Retinal pigment epithelial cell (primary cell): ENCODE measurements around the gene IFNGR2.

Experiments used
- DNase-seq: peaks from one replicate; pipeline ENCODE4 v3.0.0-alpha.2; 2010; ENCODE audit warnings: low read depth
- H3K4me3 ChIP-seq: 2 replicates; pipeline ENCODE4 v1.5.1; 2011; ENCODE audit warnings: mild to moderate bottlenecking, low read length, control low read depth, moderate library complexity
- TF ChIP-seq, protein P1 (sequence below): conservative IDR thresholded peaks from 2 replicates; pipeline ENCODE4 v1.5.1; 2011; ENCODE audit warnings: low read depth, low read length, control low read depth, inconsistent platforms

The IFNGR2 gene

DNA sequence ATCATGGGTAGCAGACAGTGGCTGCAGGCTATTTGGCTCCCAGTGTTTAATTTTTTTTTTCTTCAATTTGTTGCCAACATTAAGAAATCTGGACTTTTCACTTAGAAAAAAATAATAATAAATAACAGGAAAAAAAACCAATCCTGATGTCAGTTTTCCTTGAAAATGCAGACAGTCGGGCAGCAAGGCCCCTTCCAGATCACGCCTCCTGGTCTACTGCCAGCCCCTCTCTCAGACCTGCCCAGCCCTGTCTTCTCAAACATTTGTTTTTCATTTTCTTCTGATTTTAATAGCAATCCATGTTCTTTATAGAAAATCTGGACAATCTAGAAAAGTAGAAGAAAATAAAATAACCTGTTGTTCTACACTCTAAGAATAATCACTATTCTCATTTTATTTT lies 15.5 kb downstream of the IFNGR2 start:
- no peak for DNase-seq
- TF ChIP-seq, protein P1, sequence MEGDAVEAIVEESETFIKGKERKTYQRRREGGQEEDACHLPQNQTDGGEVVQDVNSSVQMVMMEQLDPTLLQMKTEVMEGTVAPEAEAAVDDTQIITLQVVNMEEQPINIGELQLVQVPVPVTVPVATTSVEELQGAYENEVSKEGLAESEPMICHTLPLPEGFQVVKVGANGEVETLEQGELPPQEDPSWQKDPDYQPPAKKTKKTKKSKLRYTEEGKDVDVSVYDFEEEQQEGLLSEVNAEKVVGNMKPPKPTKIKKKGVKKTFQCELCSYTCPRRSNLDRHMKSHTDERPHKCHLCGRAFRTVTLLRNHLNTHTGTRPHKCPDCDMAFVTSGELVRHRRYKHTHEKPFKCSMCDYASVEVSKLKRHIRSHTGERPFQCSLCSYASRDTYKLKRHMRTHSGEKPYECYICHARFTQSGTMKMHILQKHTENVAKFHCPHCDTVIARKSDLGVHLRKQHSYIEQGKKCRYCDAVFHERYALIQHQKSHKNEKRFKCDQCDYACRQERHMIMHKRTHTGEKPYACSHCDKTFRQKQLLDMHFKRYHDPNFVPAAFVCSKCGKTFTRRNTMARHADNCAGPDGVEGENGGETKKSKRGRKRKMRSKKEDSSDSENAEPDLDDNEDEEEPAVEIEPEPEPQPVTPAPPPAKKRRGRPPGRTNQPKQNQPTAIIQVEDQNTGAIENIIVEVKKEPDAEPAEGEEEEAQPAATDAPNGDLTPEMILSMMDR, result no peak
- no peak overlapping the region for H3K4me3 ChIP-seq

DNA sequence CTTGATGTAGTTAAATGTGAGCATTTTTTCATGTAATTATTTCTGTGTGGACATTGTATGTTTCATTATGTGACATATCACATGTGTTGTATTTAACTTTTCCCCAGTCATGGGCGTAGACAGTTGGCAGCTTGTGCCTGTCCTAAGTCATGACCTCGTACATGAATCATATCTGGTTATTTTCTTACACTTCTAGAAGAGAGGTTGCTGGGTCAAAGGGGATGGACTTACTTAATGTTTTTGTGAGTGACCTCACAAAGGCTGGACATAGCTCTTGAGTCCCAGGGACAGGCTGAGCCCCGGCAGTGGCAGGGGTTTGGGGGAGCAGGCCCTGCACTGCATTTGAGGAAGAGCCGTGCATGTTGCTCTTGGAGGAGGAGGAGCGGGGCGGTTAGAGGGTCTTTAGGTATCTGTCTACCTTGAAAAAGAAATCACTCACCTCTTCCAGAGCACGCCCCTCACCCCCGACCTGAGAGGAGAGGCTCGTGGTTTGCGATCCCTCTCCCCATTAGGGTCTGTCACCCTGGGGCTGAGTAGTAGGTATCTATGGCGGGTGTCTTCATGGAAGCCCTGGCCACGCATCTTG lies 16.4 kb downstream of the IFNGR2 start:
- TF ChIP-seq, protein P1, result no peak
- DNase-seq, result no peak
- no peak overlapping the region for H3K4me3 ChIP-seq

DNA sequence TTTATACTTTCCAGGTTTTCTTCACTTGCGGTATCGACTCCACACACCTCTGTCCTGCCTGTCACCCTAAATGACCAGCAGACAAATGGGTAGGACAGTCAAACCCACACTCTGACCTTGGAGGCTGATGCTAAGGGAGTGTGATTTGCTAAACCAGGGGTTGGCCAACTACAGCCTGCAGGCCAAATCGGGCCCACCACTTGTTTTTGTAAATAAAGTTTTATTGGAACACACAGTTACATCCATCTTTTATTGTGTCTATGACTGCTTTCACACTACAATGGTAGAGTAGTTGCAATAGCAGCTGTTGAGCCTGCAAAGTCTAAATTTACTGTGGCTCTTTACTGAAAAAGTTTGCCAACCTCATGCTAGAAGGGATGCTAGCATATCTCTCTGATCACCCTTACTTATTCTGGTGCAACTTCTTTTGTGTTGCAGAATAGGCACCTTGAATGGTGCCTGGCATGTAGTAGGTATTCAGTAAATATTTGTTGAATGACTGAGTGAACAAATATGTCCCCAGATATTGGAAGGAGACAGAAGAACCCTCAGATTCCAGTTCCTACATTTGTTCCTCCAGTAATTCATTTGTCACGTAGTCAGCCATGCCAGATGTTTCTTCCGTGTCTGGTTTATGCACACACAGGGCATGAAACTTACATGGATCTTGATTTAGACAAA lies 18.6 kb downstream of the IFNGR2 start:
- TF ChIP-seq, protein P1, result no peak
- no peak overlapping the region for H3K4me3 ChIP-seq
- no peak for DNase-seq

DNA sequence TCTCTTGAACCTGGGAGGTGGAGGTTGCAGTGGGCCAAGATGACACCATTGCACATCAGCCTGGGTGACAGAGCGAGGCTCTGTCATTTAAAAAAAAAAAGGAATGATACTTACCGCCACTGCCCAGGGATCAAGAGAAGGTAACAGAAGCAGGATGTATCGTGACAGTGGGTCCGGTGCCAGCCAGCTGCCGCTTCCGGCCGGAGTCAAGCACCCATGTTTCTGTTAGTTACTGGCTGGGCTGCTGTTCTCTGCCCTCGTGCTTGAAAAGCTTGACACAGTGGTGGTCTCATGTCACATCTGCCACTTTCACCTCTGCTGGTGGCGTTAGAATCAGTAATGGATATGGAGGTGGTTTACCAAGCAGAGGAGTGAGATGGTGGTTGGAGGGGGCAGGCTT lies 21.0 kb downstream of the IFNGR2 start:
- no peak overlapping the region for H3K4me3 ChIP-seq
- DNase-seq, result no peak
- TF ChIP-seq, protein P1, result no peak

DNA sequence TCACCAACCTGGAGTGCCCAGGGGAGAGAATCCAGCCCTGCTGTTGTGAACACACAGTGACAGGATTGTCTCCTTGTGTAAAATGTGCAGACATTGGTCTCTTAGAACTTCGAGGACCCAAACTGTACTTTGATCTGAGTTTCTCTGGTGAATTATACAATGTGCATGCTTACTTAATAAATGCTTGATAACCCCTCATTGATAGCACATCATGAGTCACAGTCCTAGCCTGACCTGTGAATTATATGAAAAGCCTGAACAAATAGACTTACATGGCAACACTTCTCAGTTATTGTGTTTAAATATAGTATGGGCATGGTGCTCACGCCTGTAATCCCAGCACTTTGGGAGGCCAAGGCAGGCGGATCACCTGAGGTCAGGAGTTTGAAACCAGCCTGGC lies 22.6 kb downstream of the IFNGR2 start:
- no peak for DNase-seq
- H3K4me3 ChIP-seq, result no peak overlapping the region
- TF ChIP-seq, protein P1, result no peak

DNA sequence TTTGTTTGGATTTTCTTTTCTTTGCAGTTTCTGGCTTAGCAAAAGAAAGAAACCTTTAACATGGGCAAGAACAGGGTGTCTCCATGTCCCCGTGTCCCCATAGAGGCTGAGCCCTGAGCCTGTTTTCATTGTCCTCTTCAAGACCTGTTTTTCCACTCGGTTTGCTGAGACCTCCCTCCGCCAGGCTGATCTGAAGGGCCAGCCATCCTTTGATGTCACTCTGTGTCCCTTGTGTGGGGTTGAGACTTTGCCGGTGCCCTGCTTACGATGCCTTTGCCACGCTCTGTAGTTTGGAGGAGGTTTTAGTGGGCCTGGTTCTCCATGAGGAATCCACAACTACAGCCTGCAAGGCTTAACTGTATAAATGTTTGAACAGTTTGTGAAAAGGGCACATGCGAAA lies 23.8 kb downstream of the IFNGR2 start:
- DNase-seq, result no peak
- TF ChIP-seq, protein P1, result no peak
- no peak overlapping the region for H3K4me3 ChIP-seq

DNA sequence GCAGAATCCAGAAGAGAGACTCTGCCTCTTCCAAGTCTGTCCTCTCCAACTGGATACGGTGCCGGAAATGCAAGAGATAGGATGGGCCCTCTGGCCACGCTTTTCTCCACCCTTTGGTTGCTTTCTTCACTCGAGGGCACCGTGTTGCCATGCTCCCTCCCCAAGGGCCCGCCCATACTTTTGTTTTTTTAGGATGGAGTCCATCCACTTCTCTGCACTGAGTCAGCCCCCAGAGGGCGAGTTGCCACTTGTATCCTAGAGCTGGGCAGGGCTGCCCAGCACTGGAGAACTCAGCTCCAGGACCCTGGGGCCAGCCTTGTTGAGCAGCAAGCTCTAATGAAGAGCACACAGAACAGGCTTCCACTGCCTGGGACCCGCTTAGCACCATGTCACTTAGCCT lies 25.5 kb downstream of the IFNGR2 start:
- no peak overlapping the region for H3K4me3 ChIP-seq
- TF ChIP-seq, protein P1, result no peak
- DNase-seq, result no peak
